Memory B cell (primary cell): ENCODE measurements around the gene PSMD13.
"Not testable (repeated sequence)": the region's sequence is repeated elsewhere in the genome, so short reads cannot be mapped to it uniquely, and the experiment has no call there.

Source experiments
- ATAC-seq: fragments of 150-1000 bp; cut with Tn5 transposase; 2 replicates; pipeline ENCODE4 v1.10.0; 2021; ENCODE audit warnings: low read depth, mild to moderate bottlenecking, moderate library complexity
- DNase-seq, 2 donors: peaks; one replicate each; pipeline ENCODE4 v3.0.0; 2022; ENCODE audit warnings: low spot score in 2 of 2
- H3K27ac Mint-ChIP-seq: one replicate; pipeline ENCODE4 v1.8.0; 2022; ENCODE audit warnings: mild to moderate bottlenecking, moderate library complexity, mixed read lengths
- H3K27me3 Mint-ChIP-seq: one replicate; pipeline ENCODE4 v1.8.0; 2022; ENCODE audit warnings: mixed read lengths
- H3K36me3 Mint-ChIP-seq: one replicate; pipeline ENCODE4 v1.8.0; 2022; ENCODE audit warnings: mild to moderate bottlenecking, mixed read lengths
- H3K4me1 Mint-ChIP-seq: one replicate; pipeline ENCODE4 v1.8.0; 2022; ENCODE audit warnings: mixed read lengths
- H3K4me3 Mint-ChIP-seq: one replicate; pipeline ENCODE4 v1.8.0; 2022; ENCODE audit warnings: mild to moderate bottlenecking, moderate library complexity, mixed read lengths
- H3K9me3 Mint-ChIP-seq: one replicate; pipeline ENCODE4 v1.8.0; 2022; ENCODE audit warnings: mixed read lengths

The PSMD13 gene

GRCh38 chr11:235609-235996 lies 1.2 kb upstream of the PSMD13 start:
- H3K9me3 Mint-ChIP-seq: no peaks in the 10 kb centered on the region
- peak overlapping the region; percentile 93 for H3K4me3 Mint-ChIP-seq
- H3K4me1 Mint-ChIP-seq: peaks cover 13% of the 10 kb centered on the region
- no peak for DNase-seq
- ATAC-seq: peak; percentile 9
- no peaks in the 10 kb centered on the region for H3K27me3 Mint-ChIP-seq
- peak overlapping the region; percentile 99 for H3K27ac Mint-ChIP-seq
- peaks cover 2% of the 10 kb centered on the region for H3K36me3 Mint-ChIP-seq

- peak; percentile 75 to 81 for DNase-seq
- peak within 1 kb of the TSS; percentile 99 for H3K27ac Mint-ChIP-seq
- peaks cover 13% of the 10 kb centered on the region for H3K4me1 Mint-ChIP-seq
- H3K27me3 Mint-ChIP-seq: no peaks in the 10 kb centered on the region
- H3K36me3 Mint-ChIP-seq: peaks cover 3% of the 10 kb centered on the region
- peak within 1 kb of the TSS; percentile 93 for H3K4me3 Mint-ChIP-seq
- H3K9me3 Mint-ChIP-seq: no peaks in the 10 kb centered on the region
- peak; percentile 86 for ATAC-seq
Observed at GRCh38 chr11:235997-236773, 591 bp upstream of the PSMD13 start, which contains the start of gene SIRT3. SIRT3 (minus strand) TSS chr11:236342; CDS start chr11:236328, 14 bp downstream.

GRCh38 chr11:238346-238745 lies 1.6 kb downstream of the PSMD13 start:
- not testable (repeated sequence) for ATAC-seq, H3K27ac Mint-ChIP-seq, H3K27me3 Mint-ChIP-seq, DNase-seq, H3K4me3 Mint-ChIP-seq, H3K9me3 Mint-ChIP-seq
- Mint-ChIP-seq H3K36me3 (peaks cover 18% of the 10 kb centered on the region), H3K4me1 (peaks cover 20% of the 10 kb centered on the region)

- no peaks in the 10 kb centered on the region for H3K9me3 Mint-ChIP-seq
- no peak overlapping the region for H3K4me3 Mint-ChIP-seq
- H3K36me3 Mint-ChIP-seq: peaks cover 24% of the 10 kb centered on the region
Observed at GRCh38 chr11:240315-240714, 3.5 kb downstream of the PSMD13 start.

GRCh38 chr11:241634-242033 lies 4.9 kb downstream of the PSMD13 start:
- DNase-seq (no peak), ATAC-seq (no peak)
- Mint-ChIP-seq H3K27me3 (no peaks in the 10 kb centered on the region), H3K4me3 (no peak overlapping the region), H3K27ac (peak overlapping the region; percentile 9), H3K9me3 (no peaks in the 10 kb centered on the region), H3K36me3 (peaks cover 32% of the 10 kb centered on the region), H3K4me1 (peaks cover 17% of the 10 kb centered on the region)

More at GRCh38 chr11:240315-240714, 3.5 kb downstream of the PSMD13 start:
- H3K27ac Mint-ChIP-seq: no peak overlapping the region
- DNase-seq: no peak
- no peaks in the 10 kb centered on the region for H3K27me3 Mint-ChIP-seq
- ATAC-seq: no peak
- H3K4me1 Mint-ChIP-seq: peaks cover 20% of the 10 kb centered on the region

- Mint-ChIP-seq H3K27ac (no peak overlapping the region), H3K4me1 (peaks cover 17% of the 10 kb centered on the region), H3K4me3 (no peak overlapping the region), H3K27me3 (no peaks in the 10 kb centered on the region), H3K36me3 (peaks cover 42% of the 10 kb centered on the region), H3K9me3 (no peaks in the 10 kb centered on the region)
- DNase-seq (no peak), ATAC-seq (no peak)
Observed at GRCh38 chr11:244376-244775, 7.6 kb downstream of the PSMD13 start.

- Mint-ChIP-seq H3K4me1 (peaks cover 10% of the 10 kb centered on the region), H3K9me3 (no peaks in the 10 kb centered on the region), H3K27me3 (no peaks in the 10 kb centered on the region), H3K27ac (no peak overlapping the region), H3K36me3 (peaks cover 40% of the 10 kb centered on the region), H3K4me3 (no peak overlapping the region)
- no peak for ATAC-seq
- no peak for DNase-seq
Observed at GRCh38 chr11:249062-249461, 12.3 kb downstream of the PSMD13 start.

GRCh38 chr11:250274-250673 lies 13.5 kb downstream of the PSMD13 start:
- Mint-ChIP-seq H3K9me3 (no peaks in the 10 kb centered on the region), H3K4me3 (no peak overlapping the region), H3K27ac (no peak overlapping the region), H3K36me3 (peaks cover 36% of the 10 kb centered on the region), H3K27me3 (no peaks in the 10 kb centered on the region), H3K4me1 (peaks cover 8% of the 10 kb centered on the region)
- no peak for DNase-seq
- ATAC-seq: no peak

- ATAC-seq: peak; percentile 99
- H3K9me3 Mint-ChIP-seq: peaks cover 1% of the 10 kb centered on the region
- H3K27ac Mint-ChIP-seq: no peak overlapping the region
- peak; percentile 70 to 79 for DNase-seq
- no peak overlapping the region for H3K4me3 Mint-ChIP-seq
- no peaks in the 10 kb centered on the region for H3K27me3 Mint-ChIP-seq
- peaks cover 32% of the 10 kb centered on the region for H3K36me3 Mint-ChIP-seq
- peaks cover 8% of the 10 kb centered on the region for H3K4me1 Mint-ChIP-seq
Observed at GRCh38 chr11:250740-251299, 14.0 kb downstream of the PSMD13 start.

GRCh38 chr11:251550-251949 lies 14.8 kb downstream of the PSMD13 start:
- DNase-seq: no peak
- no peaks in the 10 kb centered on the region for H3K27me3 Mint-ChIP-seq
- no peak for ATAC-seq
- no peak overlapping the region for H3K4me3 Mint-ChIP-seq
- peaks cover 1% of the 10 kb centered on the region for H3K9me3 Mint-ChIP-seq
- peaks cover 28% of the 10 kb centered on the region for H3K36me3 Mint-ChIP-seq
- H3K4me1 Mint-ChIP-seq: peaks cover 11% of the 10 kb centered on the region
- H3K27ac Mint-ChIP-seq: no peak overlapping the region

GRCh38 chr11:252666-253065 lies 15.9 kb downstream of the PSMD13 start:
- Mint-ChIP-seq H3K36me3 (peaks cover 22% of the 10 kb centered on the region), H3K27ac (no peak overlapping the region), H3K4me3 (no peak overlapping the region), H3K27me3 (no peaks in the 10 kb centered on the region), H3K4me1 (peaks cover 15% of the 10 kb centered on the region), H3K9me3 (peaks cover 1% of the 10 kb centered on the region)
- DNase-seq: no peak
- ATAC-seq: no peak

- Mint-ChIP-seq H3K36me3 (peaks cover 22% of the 10 kb centered on the region), H3K4me3 (no peak overlapping the region), H3K9me3 (peaks cover 1% of the 10 kb centered on the region), H3K27me3 (no peaks in the 10 kb centered on the region), H3K27ac (no peak overlapping the region), H3K4me1 (peaks cover 21% of the 10 kb centered on the region)
- no peak for ATAC-seq
- no peak for DNase-seq
Observed at GRCh38 chr11:253160-253885, 16.5 kb downstream of the PSMD13 start.

- H3K4me3 Mint-ChIP-seq: no peak overlapping the region
- H3K9me3 Mint-ChIP-seq: peaks cover 1% of the 10 kb centered on the region
- H3K27me3 Mint-ChIP-seq: no peaks in the 10 kb centered on the region
- no peak overlapping the region for H3K27ac Mint-ChIP-seq
- DNase-seq (no peak), ATAC-seq (no peak)
- H3K36me3 Mint-ChIP-seq: peaks cover 22% of the 10 kb centered on the region
- H3K4me1 Mint-ChIP-seq: peaks cover 22% of the 10 kb centered on the region
Observed at GRCh38 chr11:253886-254270, 17.1 kb downstream of the PSMD13 start.

- Mint-ChIP-seq H3K27me3 (no peaks in the 10 kb centered on the region), H3K4me1 (peaks cover 19% of the 10 kb centered on the region), H3K27ac (no peak overlapping the region), H3K4me3 (no peak overlapping the region), H3K36me3 (peaks cover 18% of the 10 kb centered on the region), H3K9me3 (peaks cover 1% of the 10 kb centered on the region)
- DNase-seq: no peak
- ATAC-seq: no peak
Observed at GRCh38 chr11:255176-255575, 18.4 kb downstream of the PSMD13 start.
